Measurements from ENCODE around the gene RNF150.

GRCh38 chr4:141133999-141134995, 1.0 kb upstream of the RNF150 start:
- TF ChIP-seq BCL6B (tag by site-specific recombination; IDR thresholded peaks at IDR 0.05), result no peak
- TF ChIP-seq CTCF (tag by site-specific recombination; IDR thresholded peaks at IDR 0.05), result no peak
- TF ChIP-seq TRIM28 (IDR thresholded peaks at IDR 0.05; ENCODE audit: borderline replicate concordance, low read length), result no peak
- TF ChIP-seq ZNF580 (tag by site-specific recombination; IDR thresholded peaks at IDR 0.05), result no peak
- TF ChIP-seq ZNF571 (tag by site-specific recombination; IDR thresholded peaks at IDR 0.05), result no peak
